ENCODE results near the gene NREP.

NREP gene

DNA sequence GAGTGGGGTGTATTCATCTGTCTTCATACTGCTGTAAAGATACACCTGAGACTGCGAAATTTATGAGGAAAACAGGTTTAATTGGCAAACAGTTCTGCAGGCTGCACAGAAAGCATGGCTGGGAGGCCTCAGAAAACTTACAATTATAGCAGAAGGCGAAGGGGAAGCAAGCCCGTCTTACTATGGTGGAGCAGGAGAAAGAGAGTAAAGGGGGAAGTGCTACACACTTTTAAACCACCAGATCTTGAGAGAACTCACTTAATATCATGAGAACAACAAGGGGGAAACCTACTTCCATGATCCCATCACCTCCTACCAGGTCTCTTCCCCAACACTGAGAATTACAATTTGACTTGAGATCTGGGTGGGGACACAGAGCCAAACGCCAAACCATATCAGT lies 12.5 kb upstream of the NREP start:
- no peak overlapping the region for H3K4me3 ChIP-seq (replicated peaks; ENCODE audit: low read depth, low read length)
- TF ChIP-seq, protein P1, sequence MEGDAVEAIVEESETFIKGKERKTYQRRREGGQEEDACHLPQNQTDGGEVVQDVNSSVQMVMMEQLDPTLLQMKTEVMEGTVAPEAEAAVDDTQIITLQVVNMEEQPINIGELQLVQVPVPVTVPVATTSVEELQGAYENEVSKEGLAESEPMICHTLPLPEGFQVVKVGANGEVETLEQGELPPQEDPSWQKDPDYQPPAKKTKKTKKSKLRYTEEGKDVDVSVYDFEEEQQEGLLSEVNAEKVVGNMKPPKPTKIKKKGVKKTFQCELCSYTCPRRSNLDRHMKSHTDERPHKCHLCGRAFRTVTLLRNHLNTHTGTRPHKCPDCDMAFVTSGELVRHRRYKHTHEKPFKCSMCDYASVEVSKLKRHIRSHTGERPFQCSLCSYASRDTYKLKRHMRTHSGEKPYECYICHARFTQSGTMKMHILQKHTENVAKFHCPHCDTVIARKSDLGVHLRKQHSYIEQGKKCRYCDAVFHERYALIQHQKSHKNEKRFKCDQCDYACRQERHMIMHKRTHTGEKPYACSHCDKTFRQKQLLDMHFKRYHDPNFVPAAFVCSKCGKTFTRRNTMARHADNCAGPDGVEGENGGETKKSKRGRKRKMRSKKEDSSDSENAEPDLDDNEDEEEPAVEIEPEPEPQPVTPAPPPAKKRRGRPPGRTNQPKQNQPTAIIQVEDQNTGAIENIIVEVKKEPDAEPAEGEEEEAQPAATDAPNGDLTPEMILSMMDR (IDR thresholded peaks at IDR 0.05; ENCODE audit: low read length, missing control alignments) = no peak
- DNase-seq (ENCODE audit: low read depth) = no peak

DNA sequence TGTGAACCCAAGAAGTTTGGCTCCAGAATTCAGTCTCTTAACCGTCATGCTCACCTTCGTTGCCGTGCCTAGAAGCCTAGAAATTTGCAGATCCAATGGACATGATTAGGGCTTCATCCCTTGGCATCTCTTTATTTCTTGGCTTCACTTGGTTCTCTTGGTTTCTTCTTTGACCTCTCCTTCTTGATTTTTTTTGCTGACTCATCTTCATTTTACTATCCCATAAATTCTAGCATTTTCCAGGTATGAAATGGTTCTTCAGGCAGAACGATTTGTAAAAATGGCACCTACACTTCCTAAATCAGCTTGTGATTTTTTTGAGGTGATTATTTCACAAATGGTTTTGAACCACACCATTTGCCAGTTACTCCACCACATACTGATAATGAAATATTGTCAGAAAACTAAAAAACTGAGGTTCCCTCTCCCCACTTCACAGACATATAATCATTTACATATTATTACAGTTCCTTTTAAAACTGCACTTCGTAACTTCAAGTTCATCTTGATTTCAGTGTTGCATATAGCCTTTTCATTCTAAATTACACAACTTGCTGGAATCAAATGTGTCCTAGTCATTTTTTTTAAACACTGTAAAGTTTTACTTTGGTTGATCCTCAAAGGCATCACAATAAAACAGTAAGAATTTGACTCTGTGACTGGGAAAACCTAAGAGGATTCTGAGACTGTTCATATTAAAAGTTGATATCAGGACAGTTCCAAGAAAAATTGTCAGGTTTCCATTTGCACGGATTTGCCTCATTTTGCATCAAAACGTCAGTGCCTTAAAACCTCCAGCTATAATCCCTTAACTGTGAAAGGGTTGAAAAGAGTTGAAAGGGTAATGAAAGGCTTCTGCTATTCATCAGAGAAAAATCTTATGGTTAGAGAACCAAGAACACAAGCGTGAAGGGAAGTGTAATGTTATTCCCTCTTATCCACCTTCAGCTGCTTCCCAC lies 8.9 kb upstream of the NREP start:
- TF ChIP-seq, protein P1 (IDR thresholded peaks at IDR 0.05; ENCODE audit: low read length, missing control alignments) = no peak
- no peak overlapping the region for H3K4me3 ChIP-seq (replicated peaks; ENCODE audit: low read depth, low read length)
- DNase-seq (ENCODE audit: low read depth) = no peak

DNA sequence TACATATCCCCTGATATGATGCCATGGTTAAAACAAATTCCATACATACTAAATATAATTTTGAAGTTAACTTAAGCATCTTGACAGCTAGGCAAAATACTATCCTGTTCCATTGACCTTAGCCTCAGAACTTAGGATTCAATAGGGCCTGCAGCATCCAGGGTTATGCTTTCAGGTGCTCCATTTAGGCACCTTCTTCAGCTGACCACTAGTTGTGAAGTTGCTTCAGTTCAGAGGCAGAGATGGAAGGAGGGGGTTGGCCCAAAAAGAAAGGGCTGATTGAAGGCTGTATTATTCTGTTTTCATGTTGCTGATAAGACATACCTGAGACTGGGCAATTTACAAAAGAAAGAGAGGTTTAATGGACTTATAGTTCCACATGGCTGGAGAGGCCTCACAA lies 7.0 kb upstream of the NREP start:
- DNase-seq (ENCODE audit: low read depth) = no peak
- no peak overlapping the region for H3K4me3 ChIP-seq (replicated peaks; ENCODE audit: low read depth, low read length)
- TF ChIP-seq, protein P1 (IDR thresholded peaks at IDR 0.05; ENCODE audit: low read length, missing control alignments) = no peak

DNA sequence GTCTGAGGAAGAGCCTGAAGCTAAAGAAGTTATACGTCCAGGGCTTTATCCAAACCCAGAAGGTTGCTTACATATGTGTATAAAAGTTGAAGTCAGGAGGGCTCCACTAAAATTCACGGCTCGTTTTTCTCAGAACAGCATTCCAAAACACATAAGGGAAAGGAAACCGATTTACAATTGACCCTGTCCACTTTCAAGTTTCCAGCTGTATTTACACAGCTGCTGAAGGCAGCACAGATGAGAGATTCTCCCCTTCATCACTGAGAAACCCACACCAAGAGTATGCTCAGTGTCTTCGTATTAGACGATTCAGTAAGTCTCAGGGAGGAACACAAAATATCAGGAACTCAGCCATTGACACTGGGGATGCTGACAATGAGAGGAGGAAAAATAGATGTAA lies 5.9 kb upstream of the NREP start:
- DNase-seq (ENCODE audit: low read depth) = no peak
- H3K4me3 ChIP-seq (replicated peaks; ENCODE audit: low read depth, low read length) = no peak overlapping the region
- TF ChIP-seq, protein P1 (IDR thresholded peaks at IDR 0.05; ENCODE audit: low read length, missing control alignments) = no peak

DNA sequence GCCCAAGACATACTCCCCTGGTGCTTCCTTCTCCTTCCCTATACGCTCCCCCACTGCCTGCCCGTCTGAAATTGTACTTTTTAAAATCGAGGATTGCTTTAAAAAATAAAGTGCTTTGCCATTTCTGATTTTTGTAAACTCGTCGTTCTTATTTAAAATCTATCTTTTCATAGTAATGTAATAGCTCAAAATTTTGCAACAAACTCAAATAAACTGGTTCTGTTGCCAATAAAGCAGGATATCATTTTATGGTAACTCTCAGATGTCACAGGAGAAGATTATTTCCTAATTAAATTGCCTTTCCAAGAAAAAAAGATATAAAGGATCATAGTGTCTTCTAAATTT lies 1.3 kb upstream of the NREP start:
- TF ChIP-seq, protein P1 (IDR thresholded peaks at IDR 0.05; ENCODE audit: low read length, missing control alignments) = no peak
- H3K4me3 ChIP-seq (replicated peaks; ENCODE audit: low read depth, low read length) = peak overlapping the region; percentile 82
- no peak for DNase-seq (ENCODE audit: low read depth)

DNA sequence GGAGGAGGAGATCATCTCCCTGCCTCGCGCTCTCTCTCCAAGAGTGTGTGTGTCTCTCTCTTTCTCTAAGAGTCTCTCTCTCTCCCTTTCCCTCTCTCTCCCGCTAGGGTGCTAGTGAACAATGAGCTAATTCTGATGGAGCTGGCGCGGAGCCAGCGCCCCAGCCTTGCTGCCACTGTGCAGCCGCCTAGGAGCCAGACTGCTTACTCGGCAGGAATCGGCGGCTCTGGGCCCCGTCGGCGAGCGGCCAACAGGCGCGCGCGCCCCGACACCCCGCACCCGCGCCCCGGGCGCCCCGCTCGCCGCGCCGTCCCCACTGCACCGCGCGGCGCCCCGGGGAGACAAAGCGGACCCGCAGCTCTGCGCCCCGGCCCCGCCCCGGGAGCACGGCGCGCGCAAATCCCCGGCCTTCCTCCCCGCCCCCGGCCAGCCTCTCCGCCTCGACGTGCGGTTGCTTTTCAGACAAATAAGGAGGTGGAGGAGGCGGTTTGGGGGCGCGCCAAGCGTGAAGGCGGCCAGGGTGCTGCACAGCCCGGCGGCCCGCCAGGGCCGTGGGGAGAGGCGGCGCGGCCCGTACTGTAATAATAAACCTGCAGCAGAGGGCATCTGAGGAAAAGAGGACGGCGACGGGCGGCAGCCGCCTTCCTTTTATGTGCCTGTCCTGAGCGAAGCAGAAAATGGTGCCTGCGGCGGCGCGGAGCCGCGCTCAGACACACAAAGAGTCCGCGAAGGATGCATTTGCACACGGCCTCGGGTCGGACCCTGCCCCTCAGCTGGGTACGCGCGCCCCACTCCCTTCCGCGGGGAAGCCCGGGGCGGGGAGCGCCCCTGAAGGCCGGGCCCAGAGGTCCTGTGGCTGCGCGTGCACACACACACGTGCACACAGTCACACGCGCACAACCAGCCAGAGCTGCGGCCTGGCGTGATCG lies 625 bp upstream of the NREP start:
- peak; percentile 97 for DNase-seq (ENCODE audit: low read depth)
- TF ChIP-seq, protein P1 (IDR thresholded peaks at IDR 0.05; ENCODE audit: low read length, missing control alignments) = peak; percentile 60
- H3K4me3 ChIP-seq (replicated peaks; ENCODE audit: low read depth, low read length) = peak overlapping the region; percentile 82
